Thoracic aorta (tissue), 2 donors: ENCODE results near the gene SEZ6L2. TPM values are rescaled to one million over a fixed set of nuclear protein-coding genes. Genes with fewer than 3 reads are reported as not detected.
"Not testable (repeated sequence)": the region's sequence is repeated elsewhere in the genome, so short reads cannot be mapped to it uniquely, and the experiment has no call there.

Source experiments
- ATAC-seq: fragments of 150-250 bp; one replicate; pipeline ENCODE4 v1.8.0; 2017; ENCODE audit warnings: low read depth; ENCODE audit not compliant: insufficient number of reproducible peaks, low FRiP score
- DNase-seq: peaks from one replicate; pipeline ENCODE4 v3.0.0-alpha.2; 2020; ENCODE audit warnings: low spot score
- H3K27ac ChIP-seq, 2 donors: fragments of 200-600 bp; sonication (generic); 1 replicate in 1 of 2; 2 replicates in 1 of 2; pipeline ENCODE4 v1.5.1; 2016; ENCODE audit warnings: mild to moderate bottlenecking in 2 of 2, moderate library complexity in 2 of 2
- H3K27me3 ChIP-seq: fragments of 200-600 bp; sonication (generic); replicated peaks from 2 replicates; pipeline ENCODE4 v1.6.0; 2016; ENCODE audit warnings: mild to moderate bottlenecking; ENCODE audit not compliant: insufficient read depth
- H3K36me3 ChIP-seq: fragments of 200-600 bp; sonication (generic); one replicate; pipeline ENCODE4 v1.5.1; 2016
- H3K4me1 ChIP-seq, 2 donors: fragments of 200-600 bp; sonication (generic); 1 replicate in 1 of 2; 2 replicates in 1 of 2; pipeline versions ENCODE4 v1.5.1 to v1.6.0; 2016; ENCODE audit warnings: low read depth in 2 of 2, mild to moderate bottlenecking in 1 of 2; ENCODE audit not compliant: control insufficient read depth in 1 of 2
- H3K4me3 ChIP-seq: fragments of 200-600 bp; sonication (generic); 2 replicates; pipeline ENCODE4 v1.5.1; 2016; ENCODE audit warnings: mild to moderate bottlenecking
- H3K9me3 ChIP-seq: fragments of 200-600 bp; sonication (generic); 2 replicates; pipeline ENCODE4 v1.5.1; 2016
- total RNA-seq, 2 donors: library from RNA; depleted of rRNA; stranded (reverse); fragments of >200 nt; gene quantifications; one replicate each; pipeline versions ENCODE4 v1.1.0 to v1.2.3, GENCODE V29; 2016
- TF ChIP-seq, protein P1 (sequence below): fragments of 200-600 bp; sonication (generic); IDR thresholded peaks from one replicate; pipeline ENCODE4 v1.5.1; 2019; ENCODE audit warnings: antibody characterized with exemption

Gene SEZ6L2
- total RNA-seq, 2 donors from 2014 or later: 0.63 to 1.4 TPM

DNA sequence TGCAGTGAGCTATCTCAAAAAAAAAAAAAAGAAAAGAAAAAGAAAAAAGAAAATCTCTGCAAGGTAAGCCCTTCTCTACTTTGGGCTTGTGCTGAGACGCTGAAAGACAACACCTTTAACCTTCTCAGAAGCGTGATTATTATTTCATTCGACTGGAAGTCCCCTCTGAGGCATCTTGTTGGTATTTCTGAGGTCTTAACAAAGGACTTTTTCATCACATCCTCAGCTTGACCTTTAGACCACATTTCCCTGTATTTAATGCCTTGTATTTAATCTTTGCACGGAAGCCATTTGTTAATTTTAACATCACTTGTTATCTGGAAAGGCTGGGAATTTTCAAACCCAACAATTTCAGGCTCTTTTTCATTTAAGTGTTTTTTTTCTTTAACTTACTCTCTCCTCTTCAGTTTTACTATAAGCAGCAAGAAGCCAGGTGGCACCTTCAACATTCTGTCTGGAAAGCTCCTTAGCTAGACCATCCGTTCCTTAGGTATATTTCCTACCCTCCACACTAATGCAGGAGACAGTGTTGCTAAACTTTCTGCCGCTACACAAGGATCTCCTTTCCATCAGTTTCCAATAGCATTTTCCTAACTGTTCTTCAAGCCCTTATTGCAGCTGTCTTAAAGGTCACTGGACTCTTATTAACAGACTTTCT lies 16.4 kb upstream of the SEZ6L2 start:
- DNase-seq: no peak
- H3K4me1 ChIP-seq: no peaks in the 10 kb centered on the region
- no peak for ATAC-seq
- H3K36me3 ChIP-seq: peaks cover 11% of the 10 kb centered on the region
- no peaks in the 10 kb centered on the region for H3K9me3 ChIP-seq
- H3K27me3 ChIP-seq: no peaks in the 10 kb centered on the region
- H3K27ac ChIP-seq: no peak overlapping the region
- no peak overlapping the region for H3K4me3 ChIP-seq
- TF ChIP-seq, protein P1, sequence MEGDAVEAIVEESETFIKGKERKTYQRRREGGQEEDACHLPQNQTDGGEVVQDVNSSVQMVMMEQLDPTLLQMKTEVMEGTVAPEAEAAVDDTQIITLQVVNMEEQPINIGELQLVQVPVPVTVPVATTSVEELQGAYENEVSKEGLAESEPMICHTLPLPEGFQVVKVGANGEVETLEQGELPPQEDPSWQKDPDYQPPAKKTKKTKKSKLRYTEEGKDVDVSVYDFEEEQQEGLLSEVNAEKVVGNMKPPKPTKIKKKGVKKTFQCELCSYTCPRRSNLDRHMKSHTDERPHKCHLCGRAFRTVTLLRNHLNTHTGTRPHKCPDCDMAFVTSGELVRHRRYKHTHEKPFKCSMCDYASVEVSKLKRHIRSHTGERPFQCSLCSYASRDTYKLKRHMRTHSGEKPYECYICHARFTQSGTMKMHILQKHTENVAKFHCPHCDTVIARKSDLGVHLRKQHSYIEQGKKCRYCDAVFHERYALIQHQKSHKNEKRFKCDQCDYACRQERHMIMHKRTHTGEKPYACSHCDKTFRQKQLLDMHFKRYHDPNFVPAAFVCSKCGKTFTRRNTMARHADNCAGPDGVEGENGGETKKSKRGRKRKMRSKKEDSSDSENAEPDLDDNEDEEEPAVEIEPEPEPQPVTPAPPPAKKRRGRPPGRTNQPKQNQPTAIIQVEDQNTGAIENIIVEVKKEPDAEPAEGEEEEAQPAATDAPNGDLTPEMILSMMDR: no peak

DNA sequence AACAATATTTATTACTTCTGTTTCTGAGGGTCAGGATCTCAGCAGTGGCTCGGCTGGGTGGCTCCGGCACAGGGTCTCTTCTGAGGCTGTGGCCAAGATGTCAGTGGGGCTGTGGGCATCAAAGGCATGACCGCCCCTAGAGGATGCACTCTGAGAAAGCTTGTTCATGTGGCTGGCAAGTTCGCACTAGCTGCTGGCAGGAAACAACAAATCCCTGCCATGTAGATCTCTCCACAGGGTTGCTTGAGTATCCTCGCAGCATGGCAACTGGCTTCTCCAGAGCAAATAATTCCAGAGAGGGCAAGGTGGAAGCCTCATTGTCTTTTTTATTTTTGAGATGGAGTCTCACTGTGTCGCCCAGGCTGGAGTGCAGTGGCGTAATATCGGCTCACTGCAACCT lies 14.2 kb upstream of the SEZ6L2 start:
- TF ChIP-seq, protein P1: no peak

DNA sequence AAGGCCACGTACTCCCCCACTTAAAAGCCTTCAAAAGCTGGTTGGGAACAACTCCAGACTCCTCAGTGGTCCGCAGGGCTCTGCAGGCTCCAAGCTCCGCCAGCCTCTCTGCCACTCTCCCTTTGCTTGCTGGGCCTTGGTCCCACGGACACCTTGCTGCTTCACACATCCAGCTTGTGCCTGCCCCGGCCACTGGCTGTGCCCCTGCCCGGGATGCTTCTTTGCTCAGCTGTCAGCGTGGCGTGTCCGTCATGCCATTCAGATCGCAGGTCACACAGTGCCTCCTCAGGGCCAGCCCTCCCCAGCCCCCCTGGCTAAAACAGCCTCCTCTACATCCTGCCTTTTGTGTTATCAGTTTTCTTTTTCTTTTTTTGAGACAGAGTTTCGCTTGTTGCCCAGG lies 12.7 kb upstream of the SEZ6L2 start:
- no peak for ATAC-seq
- TF ChIP-seq, protein P1: no peak
- Histone ChIP-seq H3K9me3 (no peaks in the 10 kb centered on the region), H3K36me3 (peaks cover 8% of the 10 kb centered on the region), H3K27ac (no peak overlapping the region), H3K4me3 (no peak overlapping the region), H3K27me3 (no peaks in the 10 kb centered on the region), H3K4me1 (no peaks in the 10 kb centered on the region)
- no peak for DNase-seq

More for the DNA sequence above, 14.2 kb upstream of the SEZ6L2 start:
- Histone ChIP-seq H3K4me1 (no peaks in the 10 kb centered on the region), H3K4me3 (no peak overlapping the region), H3K27me3 (no peaks in the 10 kb centered on the region), H3K9me3 (no peaks in the 10 kb centered on the region), H3K27ac (no peak overlapping the region), H3K36me3 (peaks cover 11% of the 10 kb centered on the region)
- DNase-seq: no peak
- no peak for ATAC-seq

DNA sequence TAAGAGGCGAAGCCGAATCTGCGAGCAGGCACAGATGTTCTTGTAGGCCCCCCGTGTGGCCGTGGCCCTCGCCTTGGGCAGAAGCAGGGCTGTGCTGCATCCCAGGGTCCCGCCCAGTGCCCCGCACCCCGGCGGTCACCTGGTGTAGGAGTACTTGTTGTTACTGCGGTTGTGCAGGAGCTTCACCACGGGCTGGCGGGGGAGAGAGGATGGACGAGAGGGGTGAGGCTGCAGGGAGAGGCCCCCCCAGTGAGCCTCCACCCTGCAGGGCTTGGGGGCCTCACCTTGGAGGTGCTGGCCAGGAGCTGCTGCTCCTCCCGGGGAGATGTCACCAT lies 12.3 kb upstream of the SEZ6L2 start:
- ATAC-seq: no peak
- H3K27ac ChIP-seq: no peak overlapping the region
- no peaks in the 10 kb centered on the region for H3K27me3 ChIP-seq
- no peaks in the 10 kb centered on the region for H3K9me3 ChIP-seq
- H3K4me3 ChIP-seq: no peak overlapping the region
- no peaks in the 10 kb centered on the region for H3K4me1 ChIP-seq
- H3K36me3 ChIP-seq: peaks cover 8% of the 10 kb centered on the region
- TF ChIP-seq, protein P1: no peak
- no peak for DNase-seq

DNA sequence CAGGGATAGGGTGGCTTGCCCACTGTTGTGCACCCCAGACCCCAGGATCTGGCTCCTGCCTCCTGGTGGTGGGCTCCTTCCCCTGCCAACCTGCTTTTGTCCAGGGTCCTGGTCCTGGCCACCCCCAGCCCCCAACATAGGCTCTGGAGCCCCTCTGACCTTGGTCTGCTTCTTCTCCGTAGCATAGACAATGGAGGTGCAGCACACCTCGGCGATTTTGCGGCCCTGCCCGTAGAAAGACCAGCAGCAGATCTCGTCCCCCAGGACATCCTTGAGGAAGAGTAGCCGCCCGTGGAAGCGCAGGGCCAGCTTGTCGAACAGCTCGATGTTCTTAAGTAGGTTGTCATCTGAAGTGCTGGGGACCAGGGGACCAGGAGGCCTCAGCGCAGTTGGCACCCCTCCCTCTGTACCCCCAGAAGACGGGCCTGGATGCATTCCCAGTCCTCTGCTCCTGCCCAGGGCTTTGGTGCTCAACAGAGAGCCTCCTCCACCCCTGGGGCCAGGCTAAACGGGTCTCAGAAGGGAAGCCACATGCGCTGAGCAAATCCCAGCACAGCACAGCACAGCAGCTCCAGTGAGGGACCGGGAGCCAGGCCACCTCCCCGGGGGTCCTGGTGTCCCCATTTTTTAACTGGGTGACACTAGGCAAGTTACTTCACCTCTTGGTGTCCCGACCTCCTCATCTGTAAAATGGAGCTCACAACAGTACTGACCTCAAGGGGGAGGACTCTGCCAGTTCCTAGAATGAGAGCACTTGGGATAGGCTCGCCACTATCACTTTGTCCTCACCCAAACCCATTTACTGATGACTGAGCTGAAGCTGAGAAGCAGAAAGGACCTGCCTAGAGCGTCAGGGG lies 11.7 kb upstream of the SEZ6L2 start:
- Histone ChIP-seq H3K4me1 (no peaks in the 10 kb centered on the region), H3K4me3 (no peak overlapping the region), H3K9me3 (no peaks in the 10 kb centered on the region), H3K36me3 (peaks cover 8% of the 10 kb centered on the region), H3K27ac (no peak overlapping the region), H3K27me3 (no peaks in the 10 kb centered on the region)
- ATAC-seq (no peak), DNase-seq (no peak)
- TF ChIP-seq, protein P1: no peak

DNA sequence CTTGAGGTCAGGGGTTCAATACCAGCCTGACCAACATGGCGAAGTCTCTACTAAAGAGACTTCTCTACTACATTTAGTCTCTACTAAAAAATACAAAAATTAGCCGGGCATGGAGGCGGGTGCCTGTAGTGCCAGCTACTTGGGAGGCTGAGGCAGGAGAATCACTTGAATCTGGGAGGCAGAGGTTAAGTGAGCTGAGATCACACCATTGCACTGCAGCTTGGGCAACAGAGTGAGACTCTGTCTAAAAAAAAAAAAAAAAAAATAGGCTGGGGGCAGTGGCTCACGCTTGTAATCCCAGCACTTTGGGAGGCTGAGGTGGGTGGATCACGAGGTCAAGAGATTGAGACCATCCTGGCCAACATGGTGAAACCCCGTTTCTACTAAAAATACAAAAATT lies 10.5 kb upstream of the SEZ6L2 start:
- H3K36me3 ChIP-seq: not testable (repeated sequence)

More for the DNA sequence above, 10.5 kb upstream of the SEZ6L2 start:
- H3K27me3 ChIP-seq, ATAC-seq, H3K4me1 ChIP-seq, H3K4me3 ChIP-seq, H3K9me3 ChIP-seq, H3K27ac ChIP-seq, DNase-seq: not testable (repeated sequence)
